Measurements from ENCODE around the gene ZNF524. TPM values are rescaled to one million over a fixed set of nuclear protein-coding genes. Genes with fewer than 3 reads are reported as not detected.

The ZNF524 gene
- total and polyA plus RNA-seq, 9 of the 15 experiments (the other 6 are each of a cell fraction or from before 2014, with no cell fraction given) = 0.08 to 15.6 (median 2.9) TPM

DNA sequence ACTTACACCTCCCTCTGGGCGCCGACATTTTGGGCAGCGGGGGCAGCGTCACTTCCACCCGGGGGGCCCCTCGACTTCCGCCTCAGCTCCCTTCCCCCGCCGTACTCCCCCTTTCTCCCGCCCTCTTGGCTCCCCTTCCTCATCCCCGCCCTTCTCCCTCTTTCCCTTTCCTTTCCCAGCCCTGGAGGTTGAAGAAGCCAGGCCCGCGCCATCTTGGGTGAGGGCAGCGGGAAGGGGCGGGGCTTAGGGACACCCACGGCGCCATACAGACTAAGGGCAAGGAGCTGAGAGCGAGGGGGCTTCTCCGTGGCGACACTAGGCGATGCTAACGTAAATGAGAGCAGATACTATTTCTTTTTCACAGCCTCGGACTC lies 633 bp upstream of the ZNF524 start, which contains the start of gene FIZ1 (continued):
- no peak for TF ChIP-seq BACH1 (tag; IDR thresholded peaks at IDR 0.05)
- no peak for TF ChIP-seq CBX1 (IDR thresholded peaks at IDR 0.05; ENCODE audit: low read depth)
- no peak for TF ChIP-seq BRCA1 (IDR thresholded peaks at IDR 0.05)
- no peak for TF ChIP-seq BRCA1 (CRISPR knock-in tag; IDR thresholded peaks at IDR 0.05)
- TF ChIP-seq SIN3B (IDR thresholded peaks at IDR 0.05; ENCODE audit: low read depth) = no peak
- TF ChIP-seq HOXB6 (CRISPR knock-in tag; IDR thresholded peaks at IDR 0.05; ENCODE audit: borderline replicate concordance) = no peak
- TF ChIP-seq, protein P1, sequence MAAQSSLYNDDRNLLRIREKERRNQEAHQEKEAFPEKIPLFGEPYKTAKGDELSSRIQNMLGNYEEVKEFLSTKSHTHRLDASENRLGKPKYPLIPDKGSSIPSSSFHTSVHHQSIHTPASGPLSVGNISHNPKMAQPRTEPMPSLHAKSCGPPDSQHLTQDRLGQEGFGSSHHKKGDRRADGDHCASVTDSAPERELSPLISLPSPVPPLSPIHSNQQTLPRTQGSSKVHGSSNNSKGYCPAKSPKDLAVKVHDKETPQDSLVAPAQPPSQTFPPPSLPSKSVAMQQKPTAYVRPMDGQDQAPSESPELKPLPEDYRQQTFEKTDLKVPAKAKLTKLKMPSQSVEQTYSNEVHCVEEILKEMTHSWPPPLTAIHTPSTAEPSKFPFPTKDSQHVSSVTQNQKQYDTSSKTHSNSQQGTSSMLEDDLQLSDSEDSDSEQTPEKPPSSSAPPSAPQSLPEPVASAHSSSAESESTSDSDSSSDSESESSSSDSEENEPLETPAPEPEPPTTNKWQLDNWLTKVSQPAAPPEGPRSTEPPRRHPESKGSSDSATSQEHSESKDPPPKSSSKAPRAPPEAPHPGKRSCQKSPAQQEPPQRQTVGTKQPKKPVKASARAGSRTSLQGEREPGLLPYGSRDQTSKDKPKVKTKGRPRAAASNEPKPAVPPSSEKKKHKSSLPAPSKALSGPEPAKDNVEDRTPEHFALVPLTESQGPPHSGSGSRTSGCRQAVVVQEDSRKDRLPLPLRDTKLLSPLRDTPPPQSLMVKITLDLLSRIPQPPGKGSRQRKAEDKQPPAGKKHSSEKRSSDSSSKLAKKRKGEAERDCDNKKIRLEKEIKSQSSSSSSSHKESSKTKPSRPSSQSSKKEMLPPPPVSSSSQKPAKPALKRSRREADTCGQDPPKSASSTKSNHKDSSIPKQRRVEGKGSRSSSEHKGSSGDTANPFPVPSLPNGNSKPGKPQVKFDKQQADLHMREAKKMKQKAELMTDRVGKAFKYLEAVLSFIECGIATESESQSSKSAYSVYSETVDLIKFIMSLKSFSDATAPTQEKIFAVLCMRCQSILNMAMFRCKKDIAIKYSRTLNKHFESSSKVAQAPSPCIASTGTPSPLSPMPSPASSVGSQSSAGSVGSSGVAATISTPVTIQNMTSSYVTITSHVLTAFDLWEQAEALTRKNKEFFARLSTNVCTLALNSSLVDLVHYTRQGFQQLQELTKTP (IDR thresholded peaks at IDR 0.05; ENCODE audit: low read depth in 1 of 2, partially characterized antibody in 2 of 2) = no peak
- 0 out of 2 replicates have a peak, but pooled peaks have one; percentile 97 for TF ChIP-seq NFRKB (IDR thresholded peaks at IDR 0.05; ENCODE audit: low read depth)
- TF ChIP-seq MBD1 (CRISPR knock-in tag; IDR thresholded peaks at IDR 0.05) = no peak
- no peak for TF ChIP-seq SAFB (IDR thresholded peaks at IDR 0.05; ENCODE audit: borderline replicate concordance, low read depth, low read length)
- TF ChIP-seq BRF1 (IDR thresholded peaks at IDR 0.05; ENCODE audit: borderline replicate concordance, extremely low read depth, insufficient read length) = no peak
- no peak for TF ChIP-seq HEY1 (CRISPR knock-in tag; IDR thresholded peaks at IDR 0.05; ENCODE audit: borderline replicate concordance)
- TF ChIP-seq FOXP4 (CRISPR knock-in tag; IDR thresholded peaks at IDR 0.05; ENCODE audit: borderline replicate concordance) = no peak
- no peak for TF ChIP-seq TBP (optimal IDR thresholded peaks at IDR 0.05; ENCODE audit: low read depth, low read length)
- TF ChIP-seq POLR2AphosphoS5 (IDR thresholded peaks at IDR 0.05; ENCODE audit: control insufficient read depth, insufficient read depth, low read depth, low read length) = peak; percentile 30; the same call in 1 of the 2 replicates
- no peak for TF ChIP-seq SLC30A9 (CRISPR knock-in tag; IDR thresholded peaks at IDR 0.05)
- TF ChIP-seq SIX5 (IDR thresholded peaks at IDR 0.05; ENCODE audit: borderline replicate concordance in 1 of 2, insufficient read depth in 1 of 2, low read depth in 1 of 2, low read length in 2 of 2) = peak; percentile 31 to 60; a peak in 2 of 4 replicates
